GM08714 (cell line): ENCODE measurements around the gene SLC35B2.
A peak's percentile ranks its signal among the peaks of the same experiment; 100 is the strongest.

ENCODE experiments used
- H3K4me3 ChIP-seq: fragments of 200-500 bp; sonication (Bioruptor generic); 2 replicates; pipeline ENCODE4 v1.5.1; 2014; ENCODE audit warnings: mild to moderate bottlenecking, low read length, inconsistent platforms
- ZNF274 ChIP-seq: IDR thresholded peaks from 2 replicates; pipeline ENCODE4 v1.6.1; 2012; ENCODE audit warnings: mild to moderate bottlenecking, low read depth, low read length

The SLC35B2 gene

GRCh38 chr6:44257025-44257752 lies at the start of gene SLC35B2:
TSS of gene SLC35B2 (minus strand) at chr6:44257528. CDS start at chr6:44257410, 118 bp downstream.
- peak within 1 kb of the TSS; percentile 68 for H3K4me3 ChIP-seq
- no peak for TF ChIP-seq ZNF274

- no peak for TF ChIP-seq ZNF274
These were observed 49.4 kb upstream of the SLC35B2 start for GRCh38 chr6:44306710-44307109.

GRCh38 chr6:44305200-44305725 lies 47.9 kb upstream of the SLC35B2 start:
- H3K4me3 ChIP-seq: no peak overlapping the region
- no peak for TF ChIP-seq ZNF274

More at GRCh38 chr6:44306710-44307109, 49.4 kb upstream of the SLC35B2 start:
- H3K4me3 ChIP-seq: no peak overlapping the region

GRCh38 chr6:44304282-44305199 lies 47.2 kb upstream of the SLC35B2 start:
- TF ChIP-seq ZNF274: no peak

GRCh38 chr6:44303842-44304241 lies 46.5 kb upstream of the SLC35B2 start:
- no peak for TF ChIP-seq ZNF274
- no peak overlapping the region for H3K4me3 ChIP-seq

More at GRCh38 chr6:44304282-44305199, 47.2 kb upstream of the SLC35B2 start:
- H3K4me3 ChIP-seq: no peak overlapping the region

GRCh38 chr6:44302856-44303255 lies 45.5 kb upstream of the SLC35B2 start:
- no peak for TF ChIP-seq ZNF274
- H3K4me3 ChIP-seq: no peak overlapping the region

- TF ChIP-seq ZNF274: no peak
- H3K4me3 ChIP-seq: no peak overlapping the region
These were observed 44.6 kb upstream of the SLC35B2 start for GRCh38 chr6:44301782-44302564.

GRCh38 chr6:44301106-44301505 lies 43.8 kb upstream of the SLC35B2 start:
- H3K4me3 ChIP-seq: no peak overlapping the region
- no peak for TF ChIP-seq ZNF274

- TF ChIP-seq ZNF274: no peak
- no peak overlapping the region for H3K4me3 ChIP-seq
These were observed 43.0 kb upstream of the SLC35B2 start for GRCh38 chr6:44300292-44300823.

- no peak overlapping the region for H3K4me3 ChIP-seq
- TF ChIP-seq ZNF274: no peak
These were observed 41.5 kb upstream of the SLC35B2 start for GRCh38 chr6:44298864-44299263.

GRCh38 chr6:44298055-44298803 lies 40.9 kb upstream of the SLC35B2 start:
- TF ChIP-seq ZNF274: no peak
- H3K4me3 ChIP-seq: no peak overlapping the region

GRCh38 chr6:44297063-44298038 lies 40.0 kb upstream of the SLC35B2 start:
- peak overlapping the region; percentile 11; the same call in 1 of the 2 replicates for H3K4me3 ChIP-seq
- no peak for TF ChIP-seq ZNF274
